Amygdala (tissue), 56 donors: ENCODE results near the gene GNAI3.
A peak's percentile ranks its signal among the peaks of the same experiment; 100 is the strongest.

ENCODE experiments used
- DNase-seq, 56 donors: peaks; one replicate each; lab custom pipeline; 2025; lab: John Stamatoyannopoulos, UW

The GNAI3 gene

GRCh38 chr1:109523706-109524105 is 24.7 kb upstream of the GNAI3 start:
- DNase-seq: no peak

- no peak for DNase-seq
Measured at GRCh38 chr1:109527098-109527811, 21.2 kb upstream of the GNAI3 start.

- no peak for DNase-seq
Measured at GRCh38 chr1:109527846-109528695, 20.3 kb upstream of the GNAI3 start.

- no peak for DNase-seq
Measured at GRCh38 chr1:109528712-109529111, 19.7 kb upstream of the GNAI3 start.

- DNase-seq: peak in 5 of 56 donors; percentile 51 to 74 (median 63)
Measured at GRCh38 chr1:109529881-109530456, 18.4 kb upstream of the GNAI3 start.

GRCh38 chr1:109530457-109531087 is 17.8 kb upstream of the GNAI3 start:
- peak in 29 of 56 donors; percentile 16 to 74 (median 43) for DNase-seq

GRCh38 chr1:109531380-109531779 is 17.0 kb upstream of the GNAI3 start:
- peak in 1 of 56 donors; percentile 14 for DNase-seq

- no peak for DNase-seq
Measured at GRCh38 chr1:109531826-109532364, 16.5 kb upstream of the GNAI3 start.

GRCh38 chr1:109532365-109533136 is 15.9 kb upstream of the GNAI3 start:
- DNase-seq: peak in 53 of 56 donors; percentile 31 to 89 (median 72)

GRCh38 chr1:109534307-109534858 is 14.0 kb upstream of the GNAI3 start:
- no peak for DNase-seq

GRCh38 chr1:109535481-109535880 is 12.9 kb upstream of the GNAI3 start:
- DNase-seq: no peak

- peak in 47 of 56 donors; percentile 17 to 90 (median 58) for DNase-seq
Measured at GRCh38 chr1:109535971-109536491, 12.4 kb upstream of the GNAI3 start.

GRCh38 chr1:109537450-109538178 is 10.8 kb upstream of the GNAI3 start:
- DNase-seq: no peak

- no peak for DNase-seq
Measured at GRCh38 chr1:109538827-109539555, 9.4 kb upstream of the GNAI3 start.

GRCh38 chr1:109539676-109540075 is 8.7 kb upstream of the GNAI3 start, which contains the start of gene GPR61:
Gene GPR61 (plus strand): TSS chr1:109539872. CDS start chr1:109543023, 3,151 bp downstream.
- peak in 35 of 56 donors; percentile 12 to 70 (median 44) for DNase-seq

- DNase-seq: peak in 6 of 56 donors; percentile 10 to 41 (median 24)
Measured at GRCh38 chr1:109541102-109541501, 7.3 kb upstream of the GNAI3 start.

GRCh38 chr1:109542657-109543056 is 5.8 kb upstream of the GNAI3 start:
- no peak for DNase-seq
